Activated CD8-positive, alpha-beta memory T cell treated with anti-CD3 and anti-CD28 coated beads for 48 hours (primary cell): Measurements from ENCODE around the gene KRT31.
"Not testable (repeated sequence)": the region's sequence is repeated elsewhere in the genome, so short reads cannot be mapped to it uniquely, and the experiment has no call there.

Experiments
- DNase-seq, 3 experiments: peaks; one replicate each; pipeline ENCODE4 v3.0.0-alpha.2; 2020; ENCODE audit warnings: low read depth in 2 of 3, low spot score in 2 of 3

KRT31 gene

DNA sequence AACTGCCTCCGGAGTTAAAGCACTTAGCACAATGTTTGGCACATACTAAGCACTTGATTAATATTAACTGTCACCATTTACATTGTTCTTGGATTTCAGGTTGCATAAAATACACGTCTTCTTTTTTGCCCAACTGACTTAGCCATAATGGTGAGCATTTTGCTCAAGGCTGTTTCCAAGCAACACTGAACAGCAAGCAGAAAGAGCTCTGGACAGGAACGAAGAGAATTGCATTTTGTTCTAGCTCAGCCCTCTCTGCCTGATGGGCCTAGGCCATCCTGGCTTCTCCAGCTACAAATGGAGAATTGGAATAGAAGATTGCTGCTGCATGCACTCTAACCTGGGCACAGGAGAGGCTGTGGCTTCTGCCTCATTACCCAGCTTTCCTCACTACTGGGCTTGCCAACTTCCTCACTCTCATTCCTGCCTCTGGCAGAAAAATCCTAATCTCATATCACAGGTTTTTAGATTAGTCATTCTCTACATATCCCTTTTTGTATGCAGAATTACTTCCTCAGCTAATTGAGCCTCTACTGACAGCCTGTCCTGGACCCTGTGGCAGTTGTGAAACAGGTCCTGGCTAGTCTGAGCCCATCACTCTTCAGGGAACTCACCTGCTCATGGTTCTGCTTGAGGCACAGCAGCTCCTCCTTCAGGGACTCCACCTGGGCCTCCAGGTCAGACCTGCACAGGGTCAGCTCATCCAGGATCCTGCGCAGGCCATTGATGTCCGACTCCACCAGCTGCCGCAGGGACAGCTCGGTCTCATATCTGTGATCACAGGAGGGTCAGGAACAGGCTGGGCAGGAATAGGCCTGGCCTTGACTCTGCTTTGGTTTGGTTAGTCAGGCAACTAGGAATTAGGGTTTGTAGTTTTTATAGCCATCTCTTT, 49.3 kb downstream of the KRT31 start:
- DNase-seq, result no peak

DNA sequence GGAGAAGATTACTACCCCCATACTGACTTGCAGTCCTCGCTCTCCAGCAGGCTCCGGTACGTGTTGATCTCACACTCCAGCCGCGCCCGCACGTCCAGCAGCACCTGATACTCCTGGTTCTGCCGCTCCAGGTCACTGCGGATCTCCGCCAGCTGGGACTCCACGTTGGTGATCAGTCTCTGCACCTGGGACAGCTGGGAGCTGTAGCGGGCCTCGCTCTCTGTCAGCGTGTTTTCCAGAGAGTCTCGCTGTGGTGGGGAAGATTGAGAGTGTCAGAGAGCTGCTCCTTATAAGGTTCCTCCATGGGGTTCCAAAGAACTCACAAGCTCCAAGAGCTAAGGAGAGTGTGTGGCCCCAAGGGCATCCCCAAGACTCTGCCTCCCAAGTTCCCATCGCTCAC, 51.0 kb downstream of the KRT31 start:
- DNase-seq, result not testable (repeated sequence)

DNA sequence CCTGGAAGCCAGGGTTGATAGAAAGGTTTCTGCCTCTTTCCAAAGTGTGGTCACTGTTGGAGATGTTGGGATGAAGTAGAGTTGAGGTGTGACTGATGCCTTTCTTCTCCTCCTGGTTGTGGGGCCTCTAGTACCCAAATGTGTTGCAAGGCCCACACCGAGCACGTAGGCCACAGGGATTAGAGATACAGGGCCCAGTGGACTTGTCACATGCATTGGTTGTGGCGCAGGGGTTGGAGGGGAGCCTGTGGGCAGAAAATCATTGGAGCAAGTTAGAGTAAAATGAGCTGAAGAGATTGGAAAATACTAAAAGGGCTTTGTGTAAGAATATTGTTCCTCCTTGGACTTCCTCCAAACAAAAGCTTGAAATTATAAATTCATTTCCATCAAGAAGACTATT, 51.4 kb downstream of the KRT31 start:
- DNase-seq, result no peak
